NCI-H82 treated with DMSO at 0.1 percent for 48 hours (cell line): ENCODE results near the gene SCRT2.
A peak's percentile ranks its signal among the peaks of the same experiment; 100 is the strongest.
"Not testable (repeated sequence)": the region's sequence is repeated elsewhere in the genome, so short reads cannot be mapped to it uniquely, and the experiment has no call there.

Experiments
- DNase-seq: peaks from one replicate; lab custom pipeline; 2025; ENCODE audit not compliant: unreplicated experiment; lab: John Stamatoyannopoulos, UW

The SCRT2 gene

GRCh38 chr20:675453-676314 is at the start of gene SCRT2:
SCRT2 (minus strand) TSS chr20:675802; CDS start chr20:675601, 201 bp downstream.
- DNase-seq = peak; percentile 23

- not testable (repeated sequence) for DNase-seq
Observed at GRCh38 chr20:724797-725196, 49.2 kb upstream of the SCRT2 start.

GRCh38 chr20:723756-724155 is 48.2 kb upstream of the SCRT2 start:
- no peak for DNase-seq

- no peak for DNase-seq
Observed at GRCh38 chr20:722822-723644, 47.4 kb upstream of the SCRT2 start.

- DNase-seq = no peak
Observed at GRCh38 chr20:721876-722275, 46.3 kb upstream of the SCRT2 start.

- DNase-seq = no peak
Observed at GRCh38 chr20:719816-720215, 44.2 kb upstream of the SCRT2 start.

- DNase-seq = no peak
Observed at GRCh38 chr20:719068-719467, 43.5 kb upstream of the SCRT2 start.

GRCh38 chr20:717832-718231 is 42.2 kb upstream of the SCRT2 start:
- DNase-seq = no peak

GRCh38 chr20:717271-717670 is 41.7 kb upstream of the SCRT2 start:
- no peak for DNase-seq

GRCh38 chr20:714453-714852 is 38.9 kb upstream of the SCRT2 start:
- no peak for DNase-seq

GRCh38 chr20:711576-711975 is 36.0 kb upstream of the SCRT2 start:
- DNase-seq = no peak

GRCh38 chr20:710780-711450 is 35.3 kb upstream of the SCRT2 start:
- no peak for DNase-seq

- peak; percentile 45 for DNase-seq
Observed at GRCh38 chr20:709991-710779, 34.6 kb upstream of the SCRT2 start.

- DNase-seq = peak; percentile 13
Observed at GRCh38 chr20:709423-709822, 33.8 kb upstream of the SCRT2 start.

- DNase-seq = no peak
Observed at GRCh38 chr20:708956-709355, 33.4 kb upstream of the SCRT2 start.

- no peak for DNase-seq
Observed at GRCh38 chr20:707451-708110, 32.0 kb upstream of the SCRT2 start.

GRCh38 chr20:706366-706885 is 30.8 kb upstream of the SCRT2 start:
- DNase-seq = no peak

GRCh38 chr20:704726-705125 is 29.1 kb upstream of the SCRT2 start:
- no peak for DNase-seq

- DNase-seq = no peak
Observed at GRCh38 chr20:703426-703825, 27.8 kb upstream of the SCRT2 start.

- DNase-seq = no peak
Observed at GRCh38 chr20:703006-703405, 27.4 kb upstream of the SCRT2 start.
